Renal cortex interstitium (tissue), 11 donors: ENCODE data around the gene CCDC24. TPM values are rescaled to one million over a fixed set of nuclear protein-coding genes. Genes with fewer than 3 reads are reported as not detected.

Source experiments
- DNase-seq, 11 donors: peaks; one replicate each; pipeline ENCODE4 v3.0.0-alpha.2; 2013; ENCODE audit warnings: low read depth in 9 of 11, low spot score in 4 of 11; ENCODE audit errors: extremely low read depth in 1 of 11
- polyA plus RNA-seq, 3 donors: library from polyadenylated mRNA; unstranded; fragments of 120-200 nt; gene quantifications; one replicate each; pipeline ENCODE4 v1.2.1, GENCODE V29; 2013; ENCODE audit not compliant: insufficient read length in 3 of 3

Gene CCDC24
- polyA plus RNA-seq, 3 donors = 14.6 to 27.6 (median 19.3) TPM

- DNase-seq = no peak
Observed at GRCh38 chr1:43977376-43978263, 13.8 kb upstream of the CCDC24 start.

- DNase-seq = no peak
Observed at GRCh38 chr1:43978264-43978550, 13.2 kb upstream of the CCDC24 start.

- no peak for DNase-seq
Observed at GRCh38 chr1:43978551-43979260, 12.7 kb upstream of the CCDC24 start, which contains the start of gene B4GALT2. Gene B4GALT2, plus strand, starts transcription at chr1:43979210. Its CDS starts 1,951 bp downstream, at chr1:43981161.

- no peak for DNase-seq
Observed at GRCh38 chr1:43979261-43979527, 12.2 kb upstream of the CCDC24 start.

GRCh38 chr1:43979528-43980254 is 11.7 kb upstream of the CCDC24 start:
- no peak for DNase-seq

- DNase-seq = no peak
Observed at GRCh38 chr1:43980255-43981134, 10.9 kb upstream of the CCDC24 start.

GRCh38 chr1:43981135-43981491 is 10.3 kb upstream of the CCDC24 start:
- no peak for DNase-seq

- no peak for DNase-seq
Observed at GRCh38 chr1:43981636-43982035, 9.8 kb upstream of the CCDC24 start.

GRCh38 chr1:43982241-43982640 is 9.2 kb upstream of the CCDC24 start:
- DNase-seq = no peak

GRCh38 chr1:43982808-43983207 is 8.6 kb upstream of the CCDC24 start:
- no peak for DNase-seq

GRCh38 chr1:43983253-43983899 is 8.0 kb upstream of the CCDC24 start:
- no peak for DNase-seq

- DNase-seq = no peak
Observed at GRCh38 chr1:43984855-43985254, 6.5 kb upstream of the CCDC24 start.

- DNase-seq = no peak
Observed at GRCh38 chr1:43985984-43986595, 5.3 kb upstream of the CCDC24 start.

- DNase-seq = no peak
Observed at GRCh38 chr1:43986712-43987111, 4.7 kb upstream of the CCDC24 start.

- DNase-seq = no peak
Observed at GRCh38 chr1:43987159-43987902, 4.1 kb upstream of the CCDC24 start.

GRCh38 chr1:43990271-43991199 is 864 bp upstream of the CCDC24 start:
- DNase-seq = no peak

- no peak for DNase-seq
Observed at GRCh38 chr1:43991200-43991475, 261 bp upstream of the CCDC24 start.
